ENCODE results near the gene LPP.

The LPP gene

GRCh38 chr3:188529228-188529627, 375.3 kb downstream of the LPP start:
- TF ChIP-seq FOXP2 (optimal IDR thresholded peaks at IDR 0.05; ENCODE audit: borderline replicate concordance, extremely low read depth, extremely low read length, insufficient read depth) (no peak), POLR2AphosphoS5 (IDR thresholded peaks at IDR 0.05; ENCODE audit: low read depth, low read length) (no peak), TAF1 (IDR thresholded peaks at IDR 0.05; ENCODE audit: borderline replicate concordance, insufficient read depth, low read length) (no peak), REST (IDR thresholded peaks at IDR 0.05; ENCODE audit: insufficient read depth in 1 of 2, low read depth in 2 of 2, low read length in 2 of 2) (no peak), SIN3A (IDR thresholded peaks at IDR 0.05; ENCODE audit: borderline replicate concordance, insufficient read depth, low read length) (no peak)

- TF ChIP-seq TAF1 (IDR thresholded peaks at IDR 0.05; ENCODE audit: borderline replicate concordance, insufficient read depth, low read length) (no peak), REST (IDR thresholded peaks at IDR 0.05; ENCODE audit: insufficient read depth in 1 of 2, low read depth in 2 of 2, low read length in 2 of 2) (no peak), FOXP2 (optimal IDR thresholded peaks at IDR 0.05; ENCODE audit: borderline replicate concordance, extremely low read depth, extremely low read length, insufficient read depth) (no peak), SIN3A (IDR thresholded peaks at IDR 0.05; ENCODE audit: borderline replicate concordance, insufficient read depth, low read length) (no peak), POLR2AphosphoS5 (IDR thresholded peaks at IDR 0.05; ENCODE audit: low read depth, low read length) (no peak)
Observed at GRCh38 chr3:188530226-188530625, 376.3 kb downstream of the LPP start.

DNA sequence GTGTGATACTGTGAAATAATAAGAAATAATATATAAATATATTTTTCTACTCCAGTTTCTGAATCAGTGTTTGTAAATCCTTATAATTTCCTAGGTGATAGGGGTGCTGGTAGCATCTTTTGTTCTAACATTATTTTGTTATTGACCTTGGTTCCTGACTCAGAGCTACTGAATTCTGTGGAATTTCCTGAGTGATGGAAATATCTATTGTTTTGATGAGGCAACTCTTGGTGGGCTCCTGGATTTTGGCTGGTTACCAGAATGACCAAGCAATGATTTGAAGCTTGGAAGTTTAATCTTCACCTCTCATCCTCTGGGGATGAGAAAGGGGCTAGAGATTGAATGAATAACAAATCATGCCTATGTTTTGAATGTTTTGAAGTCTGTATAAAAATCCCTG, 377.3 kb downstream of the LPP start:
- TF ChIP-seq TAF1 (IDR thresholded peaks at IDR 0.05; ENCODE audit: borderline replicate concordance, insufficient read depth, low read length) (no peak), REST (IDR thresholded peaks at IDR 0.05; ENCODE audit: insufficient read depth in 1 of 2, low read depth in 2 of 2, low read length in 2 of 2) (no peak), FOXP2 (optimal IDR thresholded peaks at IDR 0.05; ENCODE audit: borderline replicate concordance, extremely low read depth, extremely low read length, insufficient read depth) (no peak), POLR2AphosphoS5 (IDR thresholded peaks at IDR 0.05; ENCODE audit: low read depth, low read length) (no peak), SIN3A (IDR thresholded peaks at IDR 0.05; ENCODE audit: borderline replicate concordance, insufficient read depth, low read length) (no peak)

- no peak for TF ChIP-seq REST (IDR thresholded peaks at IDR 0.05; ENCODE audit: insufficient read depth in 1 of 2, low read depth in 2 of 2, low read length in 2 of 2)
- no peak for TF ChIP-seq POLR2AphosphoS5 (IDR thresholded peaks at IDR 0.05; ENCODE audit: low read depth, low read length)
- no peak for TF ChIP-seq FOXP2 (optimal IDR thresholded peaks at IDR 0.05; ENCODE audit: borderline replicate concordance, extremely low read depth, extremely low read length, insufficient read depth)
- TF ChIP-seq TAF1 (IDR thresholded peaks at IDR 0.05; ENCODE audit: borderline replicate concordance, insufficient read depth, low read length): no peak
- no peak for TF ChIP-seq SIN3A (IDR thresholded peaks at IDR 0.05; ENCODE audit: borderline replicate concordance, insufficient read depth, low read length)
Observed at GRCh38 chr3:188533172-188533571, 379.2 kb downstream of the LPP start.
